SK-N-SH treated with all-trans-retinoic acid at 6 μM for 48 hours (cell line): ENCODE measurements around the gene PACC1.

Experiments used
- ATAC-seq: fragments of 200-7000 bp; cut with Tn5 transposase; 3 replicates; pipeline ENCODE4 v1.9.1; 2020; ENCODE audit warnings: mild to moderate bottlenecking, moderate library complexity
- ARNTL ChIP-seq: fragments of 450-650 bp; formaldehyde crosslinking; IDR thresholded peaks from 2 replicates; pipeline ENCODE4 v1.5.0; 2020; ENCODE audit warnings: low read depth, mild to moderate bottlenecking, moderate library complexity, borderline replicate concordance
- BACH2 ChIP-seq: fragments of 250-450 bp; sonication (Bioruptor Pico); IDR thresholded peaks from 2 replicates; pipeline ENCODE4 v1.9.0; 2021; ENCODE audit warnings: mild to moderate bottlenecking, borderline replicate concordance
- CREB5 ChIP-seq: fragments of 250-450 bp; sonication (Bioruptor Pico); IDR thresholded peaks from 2 replicates; pipeline ENCODE4 v1.5.1; 2020; ENCODE audit warnings: low read depth, mild to moderate bottlenecking, moderate library complexity
- CSDC2 ChIP-seq: fragments of 250-450 bp; sonication (Bioruptor Pico); IDR thresholded peaks from 2 replicates; pipeline ENCODE4 v1.5.0; 2020; ENCODE audit warnings: mild to moderate bottlenecking, moderate library complexity
- CSRNP3 ChIP-seq: fragments of 250-450 bp; sonication (Bioruptor Pico); IDR thresholded peaks from 2 replicates; pipeline ENCODE4 v1.5.1; 2021; ENCODE audit warnings: mild to moderate bottlenecking, moderate library complexity
- ISL1 ChIP-seq: fragments of 250-450 bp; sonication (Bioruptor Pico); IDR thresholded peaks from 2 replicates; pipeline ENCODE4 v2.1.2; 2022; ENCODE audit warnings: mild to moderate bottlenecking, moderate library complexity
- OSR1 ChIP-seq: fragments of 250-450 bp; sonication (Bioruptor Pico); IDR thresholded peaks from 2 replicates; pipeline ENCODE4 v1.8.0; 2022; ENCODE audit warnings: moderate library complexity, mild to moderate bottlenecking, inconsistent platforms
- PATZ1 ChIP-seq: fragments of 250-450 bp; sonication (Bioruptor Pico); IDR thresholded peaks from 2 replicates; pipeline ENCODE4 v1.8.0; 2020; ENCODE audit warnings: mild to moderate bottlenecking, moderate library complexity, borderline replicate concordance
- POU6F1 ChIP-seq: fragments of 250-450 bp; sonication (Bioruptor Pico); IDR thresholded peaks from 2 replicates; pipeline ENCODE4 v1.8.0; 2021; ENCODE audit warnings: low read depth, mild to moderate bottlenecking, moderate library complexity, borderline replicate concordance
- RARB ChIP-seq: fragments of 250-450 bp; sonication (Bioruptor Pico); IDR thresholded peaks from 2 replicates; pipeline ENCODE4 v1.8.0; 2021; ENCODE audit warnings: mild to moderate bottlenecking, moderate library complexity
- SNAI2 ChIP-seq: fragments of 250-450 bp; sonication (Bioruptor Pico); IDR thresholded peaks from 2 replicates; pipeline ENCODE4 v1.5.0; 2020; ENCODE audit warnings: mild to moderate bottlenecking, moderate library complexity
- TOX ChIP-seq: fragments of 250-450 bp; sonication (Bioruptor Pico); IDR thresholded peaks from 2 replicates; pipeline ENCODE4 v1.8.0; 2021; ENCODE audit warnings: mild to moderate bottlenecking, moderate library complexity, borderline replicate concordance
- TSHZ2 ChIP-seq: fragments of 250-450 bp; sonication (Bioruptor Pico); IDR thresholded peaks from 2 replicates; pipeline ENCODE4 v1.5.0; 2020; ENCODE audit warnings: mild to moderate bottlenecking, moderate library complexity
- ZC3H10 ChIP-seq: fragments of 250-450 bp; sonication (Bioruptor Pico); IDR thresholded peaks from 2 replicates; pipeline ENCODE4 v1.5.1; 2021; ENCODE audit warnings: mild to moderate bottlenecking, moderate library complexity
- ZFP3 ChIP-seq: fragments of 250-450 bp; sonication (Bioruptor Pico); IDR thresholded peaks from 2 replicates; pipeline ENCODE4 v1.5.0; 2020; ENCODE audit warnings: mild to moderate bottlenecking, moderate library complexity
- ZFP30 ChIP-seq: fragments of 450-650 bp; formaldehyde crosslinking; IDR thresholded peaks from 2 replicates; pipeline ENCODE4 v1.5.0; 2022; ENCODE audit warnings: mild to moderate bottlenecking, moderate library complexity
- ZNF8 ChIP-seq: fragments of 450-650 bp; formaldehyde crosslinking; IDR thresholded peaks from 2 replicates; pipeline ENCODE4 v1.5.0; 2020; ENCODE audit warnings: mild to moderate bottlenecking, moderate library complexity

Gene PACC1

GRCh38 chr1:212355230-212355969, 59.3 kb downstream of the PACC1 start:
- peak; percentile 67 for ATAC-seq

GRCh38 chr1:212354464-212354863, 60.2 kb downstream of the PACC1 start:
- ATAC-seq, result no peak
- TF ChIP-seq OSR1 (no peak), BACH2 (CRISPR knock-in tag) (no peak), CSDC2 (CRISPR knock-in tag) (no peak), ZNF8 (no peak), SNAI2 (CRISPR knock-in tag) (no peak), CSRNP3 (CRISPR knock-in tag) (no peak), ZFP30 (CRISPR knock-in tag) (no peak), TSHZ2 (CRISPR knock-in tag) (no peak), CREB5 (CRISPR knock-in tag) (no peak), TOX (no peak), ARNTL (CRISPR knock-in tag) (no peak), PATZ1 (no peak)

More at GRCh38 chr1:212355230-212355969, 59.3 kb downstream of the PACC1 start:
- TF ChIP-seq ZC3H10 (peak; percentile 66), RARB (CRISPR knock-in tag) (no peak), CSRNP3 (CRISPR knock-in tag) (no peak), ZFP3 (no peak), TOX (peak; percentile 64), POU6F1 (CRISPR knock-in tag) (peak; percentile 67; the same call in 1 of the 2 replicates), ISL1 (no peak), ARNTL (CRISPR knock-in tag) (no peak), CREB5 (CRISPR knock-in tag) (no peak), OSR1 (0 out of 2 replicates have a peak, but pooled peaks have one; percentile 32)
